Vagina (tissue), 2 donors: ENCODE measurements around the gene SIK3. TPM values are rescaled to one million over a fixed set of nuclear protein-coding genes. Genes with fewer than 3 reads are reported as not detected.

Experiments
- DNase-seq, 2 donors: peaks; one replicate each; pipeline ENCODE4 v3.0.0-alpha.2; 2017; ENCODE audit errors: extremely low spot score in 2 of 2
- H3K27ac ChIP-seq: fragments of 200-600 bp; sonication (generic); one replicate; pipeline ENCODE4 v1.5.1; 2019
- H3K27me3 ChIP-seq: fragments of 200-600 bp; sonication (generic); one replicate; pipeline ENCODE4 v1.5.1; 2019
- H3K36me3 ChIP-seq, 2 donors: fragments of 200-600 bp; sonication (generic); one replicate each; pipeline ENCODE4 v1.5.1; 2017 to 2019
- H3K4me1 ChIP-seq: fragments of 200-600 bp; sonication (generic); one replicate; pipeline ENCODE4 v1.5.1; 2019
- H3K4me3 ChIP-seq, 2 donors: fragments of 200-600 bp; sonication (generic); 1 replicate in 1 of 2; 2 replicates in 1 of 2; pipeline ENCODE4 v1.5.1; 2016 to 2019
- H3K9me3 ChIP-seq: fragments of 200-600 bp; sonication (generic); one replicate; pipeline ENCODE4 v1.5.1; 2019
- CTCF ChIP-seq, 3 experiments: fragments of 450-650 bp in 2 of 3; fragments of 200-600 bp in 1 of 3; sonication (generic) in 1 of 3; IDR thresholded peaks; one replicate each; pipeline ENCODE4 v1.5.1; 2017 to 2019; ENCODE audit warnings: antibody characterized with exemption in 3 of 3, mild to moderate bottlenecking in 2 of 3, moderate library complexity in 2 of 3
- POLR2A ChIP-seq, 2 donors: fragments of 450-650 bp; IDR thresholded peaks; one replicate each; pipeline ENCODE4 v1.6.1; 2017; ENCODE audit warnings: antibody characterized with exemption in 2 of 2, mild to moderate bottlenecking in 2 of 2, moderate library complexity in 2 of 2
- POLR2AphosphoS5 ChIP-seq, 2 donors: sonication (generic); formaldehyde crosslinking; IDR thresholded peaks; one replicate each; pipeline ENCODE4 v1.9.0; 2017; ENCODE audit warnings: antibody characterized with exemption in 2 of 2, mild to moderate bottlenecking in 2 of 2, low read depth in 1 of 2; ENCODE audit not compliant: insufficient read depth in 1 of 2
- intact Hi-C: fragments of 100-400 bp; cut with DNase I; formaldehyde crosslinking; loops from one replicate; pipeline ENCODE4 v1.15.1; 2023
- total RNA-seq: library from RNA; depleted of rRNA; stranded (reverse); fragments of >200 nt; gene quantifications from one replicate; pipeline ENCODE4 v1.2.3, GENCODE V29; 2016

The SIK3 gene
- total RNA-seq, 1 donor from 2014 or later: 39.0 TPM

- Histone ChIP-seq H3K27ac (no peak overlapping the region), H3K27me3 (no peaks in the 10 kb centered on the region), H3K36me3 (peaks cover 0 to 4% of the 10 kb centered on the region in 2 donors), H3K9me3 (no peaks in the 10 kb centered on the region), H3K4me3 (no peak overlapping the region), H3K4me1 (peaks cover 17% of the 10 kb centered on the region)
- no peak for TF ChIP-seq POLR2A (IDR thresholded peaks at IDR 0.05)
- intact Hi-C loops: no loop called here
- DNase-seq: no peak
Observed at GRCh38 chr11:116935514-116935913, 162.7 kb downstream of the SIK3 start.

GRCh38 chr11:116935089-116935488, 163.1 kb downstream of the SIK3 start:
- Histone ChIP-seq H3K27me3 (no peaks in the 10 kb centered on the region), H3K9me3 (no peaks in the 10 kb centered on the region), H3K27ac (no peak overlapping the region), H3K4me1 (peaks cover 22% of the 10 kb centered on the region), H3K4me3 (no peak overlapping the region), H3K36me3 (peaks cover 0 to 4% of the 10 kb centered on the region in 2 donors)
- TF ChIP-seq POLR2AphosphoS5 (IDR thresholded peaks at IDR 0.05; ENCODE audit: insufficient read depth in 1 of 2, low read depth in 1 of 2) (no peak), CTCF (IDR thresholded peaks at IDR 0.05) (no peak), POLR2A (IDR thresholded peaks at IDR 0.05) (no peak)
- DNase-seq: no peak
- intact Hi-C loops: no loop called here

GRCh38 chr11:116933961-116934360, 164.3 kb downstream of the SIK3 start:
- no peaks in the 10 kb centered on the region for H3K27me3 ChIP-seq
- H3K27ac ChIP-seq: no peak overlapping the region
- no peak for DNase-seq
- peaks cover 33% of the 10 kb centered on the region for H3K4me1 ChIP-seq
- intact Hi-C loops: no loop called here
- H3K4me3 ChIP-seq: no peak overlapping the region
- H3K36me3 ChIP-seq: peaks cover 0 to 4% of the 10 kb centered on the region in 2 donors
- no peak for TF ChIP-seq CTCF (IDR thresholded peaks at IDR 0.05)
- TF ChIP-seq POLR2A (IDR thresholded peaks at IDR 0.05): no peak
- TF ChIP-seq POLR2AphosphoS5 (IDR thresholded peaks at IDR 0.05; ENCODE audit: insufficient read depth in 1 of 2, low read depth in 1 of 2): no peak
- H3K9me3 ChIP-seq: no peaks in the 10 kb centered on the region

- H3K36me3 ChIP-seq: peaks cover 0 to 4% of the 10 kb centered on the region in 2 donors
- H3K27ac ChIP-seq: no peak overlapping the region
- DNase-seq: no peak
- H3K4me3 ChIP-seq: no peak overlapping the region
- peaks cover 35% of the 10 kb centered on the region for H3K4me1 ChIP-seq
- no peaks in the 10 kb centered on the region for H3K9me3 ChIP-seq
- TF ChIP-seq POLR2A (IDR thresholded peaks at IDR 0.05) (no peak), POLR2AphosphoS5 (IDR thresholded peaks at IDR 0.05; ENCODE audit: insufficient read depth in 1 of 2, low read depth in 1 of 2) (no peak), CTCF (IDR thresholded peaks at IDR 0.05) (no peak)
- H3K27me3 ChIP-seq: no peaks in the 10 kb centered on the region
- intact Hi-C loops: no loop called here
Observed at GRCh38 chr11:116932181-116932580, 166.0 kb downstream of the SIK3 start.

- no peaks in the 10 kb centered on the region for H3K27me3 ChIP-seq
- H3K4me3 ChIP-seq: no peak overlapping the region
- intact Hi-C loops: no loop called here
- H3K27ac ChIP-seq: peak overlapping the region; percentile 34
- TF ChIP-seq CTCF (IDR thresholded peaks at IDR 0.05): no peak
- peak in 1 of 2 donors; percentile 17 for TF ChIP-seq POLR2AphosphoS5 (IDR thresholded peaks at IDR 0.05; ENCODE audit: insufficient read depth in 1 of 2, low read depth in 1 of 2)
- TF ChIP-seq POLR2A (IDR thresholded peaks at IDR 0.05): no peak
- peaks cover 35% of the 10 kb centered on the region for H3K4me1 ChIP-seq
- peaks cover 0 to 4% of the 10 kb centered on the region in 2 donors for H3K36me3 ChIP-seq
- H3K9me3 ChIP-seq: no peaks in the 10 kb centered on the region
- DNase-seq: no peak
Observed at GRCh38 chr11:116931206-116931953, 166.8 kb downstream of the SIK3 start.
